Stimulated activated CD4-positive, alpha-beta T cell treated with anti-CD3 and anti-CD28 coated beads, Interleukin-1b, Interleukin-23, amount 100 ng/mL, for 1 hour (primary cell): ENCODE results near the gene RALGDS.
"Not testable (repeated sequence)": the region's sequence is repeated elsewhere in the genome, so short reads cannot be mapped to it uniquely, and the experiment has no call there.

ENCODE experiments used
- DNase-seq, 2 donors: peaks; one replicate each; pipeline ENCODE4 v3.0.0-alpha.2; 2020; ENCODE audit warnings: low read depth in 2 of 2

The RALGDS gene

GRCh38 chr9:133121198-133121914, at the start of gene RALGDS:
Gene RALGDS, minus strand, starts transcription at chr9:133121240. Its CDS starts 86 bp downstream, at chr9:133121154.
- peak; percentile 83 to 89 for DNase-seq

GRCh38 chr9:133170716-133171115, 49.7 kb upstream of the RALGDS start:
- DNase-seq, result no peak

DNA sequence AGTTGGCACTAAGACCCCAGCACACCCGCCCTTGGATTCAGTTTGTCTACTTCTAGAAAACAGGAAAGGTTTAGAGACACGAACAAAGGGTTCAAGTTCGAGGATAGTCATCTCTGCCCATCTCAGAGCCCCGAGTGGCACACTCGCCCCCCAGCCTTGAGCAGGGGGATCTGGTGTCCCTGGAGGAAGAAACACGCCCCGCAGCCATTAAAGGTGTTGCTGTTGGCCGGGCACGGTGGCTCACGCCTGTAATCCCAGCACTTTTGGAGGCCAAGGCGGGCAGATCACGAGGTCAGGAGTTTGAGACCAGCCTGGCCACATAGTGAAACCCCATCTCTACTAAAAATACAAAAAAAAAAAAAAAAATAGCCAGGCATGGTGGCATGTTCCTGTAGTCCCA, 48.6 kb upstream of the RALGDS start:
- not testable (repeated sequence) for DNase-seq

- DNase-seq, result no peak
Observed at GRCh38 chr9:133169102-133169501, 48.1 kb upstream of the RALGDS start.

DNA sequence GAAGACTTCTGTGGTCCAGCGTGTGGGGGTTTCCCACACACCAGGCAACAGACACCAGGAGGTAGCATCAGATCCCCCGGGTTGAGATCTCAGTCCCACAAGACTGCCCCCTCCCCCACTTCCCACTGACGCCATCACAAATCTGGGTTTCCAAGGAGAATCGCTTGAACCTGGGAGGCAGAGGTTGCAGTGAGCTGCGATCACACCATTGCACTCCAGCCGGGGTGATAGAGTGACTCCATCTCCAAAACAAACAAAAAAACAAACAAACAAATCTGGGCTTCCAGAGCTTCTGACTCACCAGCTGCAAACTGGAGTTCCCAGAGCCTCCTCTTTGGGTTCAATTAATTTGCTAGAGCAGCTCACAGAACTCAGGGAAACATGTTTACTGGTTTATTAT, 47.4 kb upstream of the RALGDS start:
- no peak for DNase-seq

DNA sequence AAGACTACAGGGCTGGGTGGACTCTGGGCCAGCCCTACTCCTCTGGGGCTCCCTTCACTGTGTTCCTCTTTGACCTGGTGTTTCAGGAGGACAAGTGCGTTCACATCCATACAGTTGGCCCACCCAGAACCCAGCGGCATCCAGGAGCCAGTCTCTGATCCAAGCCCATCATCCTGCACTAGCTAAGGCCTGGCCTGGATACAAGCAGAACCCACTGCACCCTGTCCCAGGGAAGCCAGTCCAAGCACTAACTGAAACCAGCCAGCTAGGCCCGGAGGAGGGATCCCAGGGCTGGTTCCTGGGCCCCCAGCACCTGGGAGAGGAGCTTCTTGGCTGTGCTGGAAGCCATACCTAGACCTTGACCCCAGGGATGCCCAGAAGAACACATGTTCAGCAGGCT, 46.7 kb upstream of the RALGDS start:
- DNase-seq, result no peak

DNA sequence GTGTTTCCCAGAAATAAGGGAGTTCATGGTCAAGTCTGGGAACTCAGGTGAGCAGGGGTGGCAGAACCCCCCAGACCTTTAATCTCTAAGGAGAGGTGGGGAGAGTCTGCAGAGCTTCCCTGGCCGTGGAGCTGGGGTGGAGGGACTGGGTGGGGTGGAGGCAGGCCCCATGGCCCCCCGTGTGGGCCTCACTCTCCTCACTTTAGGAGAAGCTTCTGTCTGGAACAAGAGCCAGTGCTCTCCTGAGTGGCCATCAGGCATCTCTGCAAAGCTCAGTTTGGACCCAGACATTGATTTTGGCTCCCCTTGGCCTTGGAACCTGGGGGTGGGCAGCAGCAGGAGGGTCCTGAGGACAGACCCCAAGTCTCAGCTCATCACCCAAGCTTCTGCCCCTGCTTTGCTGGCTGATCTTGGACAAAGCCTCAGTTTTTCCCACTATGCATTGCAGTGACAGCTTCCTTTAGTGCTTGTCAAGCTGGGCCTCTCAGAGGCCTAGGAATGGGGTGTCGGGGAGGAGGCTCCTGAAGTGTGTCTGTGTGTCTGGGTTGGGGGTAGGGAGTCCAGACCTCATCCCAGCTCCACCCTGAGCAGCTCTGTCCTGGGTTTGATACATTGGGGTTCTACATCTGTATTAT, 46.2 kb upstream of the RALGDS start:
- no peak for DNase-seq

- no peak for DNase-seq
Observed at GRCh38 chr9:133166392-133166791, 45.4 kb upstream of the RALGDS start.

DNA sequence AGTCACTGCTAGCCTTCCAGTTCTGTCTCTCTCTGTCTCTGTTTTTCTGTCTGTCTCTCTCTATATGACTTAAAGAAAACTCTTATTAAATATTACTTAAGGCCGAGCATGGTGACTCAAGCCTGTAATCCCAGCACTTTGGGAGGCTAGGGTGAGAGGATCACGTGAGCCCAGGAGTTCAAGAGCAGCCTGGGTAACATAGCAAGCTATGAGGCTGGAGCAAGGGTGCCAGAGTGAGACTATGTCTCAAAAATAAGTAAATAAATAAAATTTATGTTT, 44.4 kb upstream of the RALGDS start:
- DNase-seq, result no peak

DNA sequence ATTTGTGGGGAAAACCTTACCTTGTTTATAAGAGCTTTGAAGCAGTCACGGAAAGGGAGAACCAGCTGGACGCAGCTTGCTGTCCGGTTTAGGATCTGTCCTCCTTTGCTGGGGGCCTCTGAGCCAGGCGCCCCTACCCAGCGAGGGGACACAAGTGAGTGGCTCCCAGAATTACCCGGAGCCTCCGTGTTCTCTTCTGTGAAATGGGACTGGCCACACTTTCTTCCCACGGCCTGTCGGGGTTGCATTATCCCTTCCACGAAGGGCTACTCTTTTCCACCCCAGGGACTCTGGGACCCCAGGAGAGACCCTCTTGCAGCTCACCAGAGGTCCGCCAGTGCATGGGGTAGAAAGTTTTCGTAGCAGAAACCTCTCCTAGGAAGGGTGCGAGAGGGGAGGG, 43.2 kb upstream of the RALGDS start:
- no peak for DNase-seq

GRCh38 chr9:133163504-133164172, 42.6 kb upstream of the RALGDS start, which contains the start of gene GBGT1:
Gene GBGT1, minus strand, starts transcription at chr9:133163914. Its CDS starts 1,502 bp downstream, at chr9:133162412.
- no peak for DNase-seq

DNA sequence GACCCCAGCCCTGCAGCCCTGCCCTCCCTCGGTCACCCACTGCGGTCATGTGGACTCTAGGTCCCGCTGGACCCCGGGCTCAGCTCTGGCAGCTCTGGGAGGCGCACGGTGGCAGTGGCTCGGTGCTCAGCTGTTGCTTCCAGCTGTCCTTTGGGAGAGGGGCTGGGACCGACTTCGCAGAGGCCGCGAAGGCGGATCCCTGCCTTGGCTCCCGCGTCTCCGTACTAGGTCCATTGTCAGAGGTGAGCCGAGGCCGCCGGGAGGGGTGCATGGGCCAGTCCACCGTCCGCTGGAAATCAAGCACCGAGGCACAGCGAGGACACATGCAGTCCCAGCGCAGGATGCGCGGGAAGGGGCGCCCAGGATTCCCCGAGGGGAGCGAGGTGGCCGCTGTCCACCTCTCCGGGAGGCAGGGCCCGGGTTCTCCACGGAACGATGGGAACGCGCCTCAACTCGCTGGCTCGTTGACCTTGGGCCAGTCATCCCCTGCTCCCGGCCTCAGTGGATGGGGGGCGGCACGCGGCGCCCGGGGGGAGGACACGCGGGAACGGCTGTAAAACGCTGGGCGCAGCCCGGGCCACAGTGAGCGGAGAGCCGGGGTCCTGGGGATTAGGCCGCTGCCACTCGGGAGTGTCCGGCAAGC, 41.9 kb upstream of the RALGDS start:
- DNase-seq, result no peak

- DNase-seq, result no peak
Observed at GRCh38 chr9:133161547-133161950, 40.5 kb upstream of the RALGDS start.

- DNase-seq, result no peak
Observed at GRCh38 chr9:133160742-133161546, 39.9 kb upstream of the RALGDS start.

DNA sequence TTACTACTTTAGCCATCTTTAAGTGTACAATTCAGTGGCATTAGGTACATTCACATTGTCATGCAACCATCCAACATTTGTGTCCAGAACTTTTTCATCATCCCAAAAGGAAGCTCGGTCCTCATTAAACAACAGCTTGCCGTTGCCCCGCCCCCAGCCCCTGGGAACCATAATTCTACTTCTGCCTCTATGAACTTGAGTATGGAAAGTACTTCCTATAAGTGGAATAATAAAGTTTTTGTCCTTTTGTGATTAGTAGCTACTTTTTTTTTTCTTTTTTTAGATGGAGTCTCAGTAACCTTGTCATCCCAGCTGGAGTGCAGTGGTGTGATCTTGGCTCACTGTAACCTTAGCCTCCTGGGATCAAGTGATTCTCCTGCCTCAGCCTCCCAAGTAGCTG, 37.7 kb upstream of the RALGDS start:
- no peak for DNase-seq

DNA sequence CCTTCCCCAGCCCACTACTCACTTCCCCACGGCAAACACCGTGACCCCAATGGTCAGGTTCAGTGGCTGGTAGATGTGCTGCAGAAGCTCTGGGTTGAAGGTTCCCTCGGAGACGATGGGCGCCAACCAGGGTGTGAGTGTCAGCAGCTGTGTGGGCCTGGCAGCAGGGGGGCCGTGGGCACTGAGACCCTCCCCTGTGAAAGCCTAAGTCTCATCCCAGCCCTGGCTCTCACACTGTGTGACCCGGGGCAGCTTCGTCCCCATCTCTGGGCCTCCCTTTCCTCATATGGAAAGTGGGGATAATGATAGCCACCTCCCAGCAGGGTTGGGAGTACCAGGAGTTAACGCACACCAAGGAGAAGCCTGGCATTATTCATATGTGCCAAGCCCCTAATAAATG, 34.1 kb upstream of the RALGDS start:
- no peak for DNase-seq

- no peak for DNase-seq
Observed at GRCh38 chr9:133154097-133154989, 33.3 kb upstream of the RALGDS start.

- no peak for DNase-seq
Observed at GRCh38 chr9:133153227-133154096, 32.4 kb upstream of the RALGDS start.

GRCh38 chr9:133151601-133152525, 30.8 kb upstream of the RALGDS start:
- no peak for DNase-seq
